GM21737 (cell line): ENCODE results near the gene RTP3.
"Not testable (repeated sequence)": the region's sequence is repeated elsewhere in the genome, so short reads cannot be mapped to it uniquely, and the experiment has no call there.

Experiments used
- ATAC-seq: cut with Tn5 transposase; IDR thresholded peaks from one replicate; pipeline ENCODE4 v1.9.1; 2021; ENCODE audit warnings: mild to moderate bottlenecking, moderate library complexity; ENCODE audit not compliant: unreplicated experiment

The RTP3 gene

DNA sequence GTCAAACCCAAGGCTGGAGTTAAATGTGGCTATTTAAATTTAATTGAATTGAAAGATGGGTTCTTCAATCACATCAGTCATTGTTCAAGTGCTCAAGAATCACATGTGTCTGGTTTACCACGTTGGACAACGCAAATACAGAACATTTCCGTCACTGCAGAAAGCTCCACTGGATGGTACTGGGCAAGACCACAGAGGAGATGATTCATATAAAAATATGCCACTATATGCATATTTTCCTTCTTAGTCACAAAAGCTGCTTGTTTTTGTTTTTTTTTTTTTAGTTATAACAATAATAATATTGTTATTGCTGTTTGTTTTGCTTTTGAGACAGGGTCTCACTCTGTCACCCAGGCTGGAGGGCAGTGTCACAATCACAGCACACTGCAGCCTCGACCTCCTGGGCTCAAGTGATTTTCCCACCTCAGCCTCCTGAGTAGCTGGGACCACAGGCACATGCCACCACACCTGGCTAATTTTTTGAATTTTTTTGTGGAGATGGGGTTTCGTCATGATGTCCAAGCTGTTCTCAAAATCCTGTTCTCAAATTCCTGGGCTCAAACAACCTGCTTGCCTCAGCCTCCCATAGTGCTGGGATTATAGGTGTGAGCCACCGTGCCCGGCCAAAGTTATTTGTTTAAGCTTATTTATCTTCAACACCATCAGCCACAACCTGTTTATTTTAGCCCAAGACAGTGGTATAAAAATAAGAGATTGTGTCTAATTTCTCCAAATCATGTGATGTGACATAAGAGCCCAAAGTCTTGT lies 19.4 kb downstream of the RTP3 start:
- no peak for ATAC-seq

DNA sequence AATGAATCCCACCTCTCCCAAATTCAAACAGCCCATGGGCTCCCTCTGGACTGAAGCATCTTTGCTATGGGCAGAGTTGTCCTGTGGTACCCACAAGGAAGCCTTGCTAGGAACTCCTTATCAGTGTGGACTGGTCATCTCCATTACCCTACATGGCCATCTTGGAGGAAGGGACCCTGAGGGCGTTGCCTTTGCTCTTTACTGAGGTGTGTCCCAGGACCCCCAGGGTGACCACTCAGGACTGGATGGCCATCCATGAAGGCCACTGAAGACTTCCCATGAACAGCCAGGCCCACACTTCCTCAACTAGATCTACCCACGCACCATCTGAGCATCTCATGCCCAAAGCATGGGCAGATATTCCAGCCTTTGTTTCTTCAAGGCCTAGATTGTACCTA lies 20.0 kb downstream of the RTP3 start:
- no peak for ATAC-seq

DNA sequence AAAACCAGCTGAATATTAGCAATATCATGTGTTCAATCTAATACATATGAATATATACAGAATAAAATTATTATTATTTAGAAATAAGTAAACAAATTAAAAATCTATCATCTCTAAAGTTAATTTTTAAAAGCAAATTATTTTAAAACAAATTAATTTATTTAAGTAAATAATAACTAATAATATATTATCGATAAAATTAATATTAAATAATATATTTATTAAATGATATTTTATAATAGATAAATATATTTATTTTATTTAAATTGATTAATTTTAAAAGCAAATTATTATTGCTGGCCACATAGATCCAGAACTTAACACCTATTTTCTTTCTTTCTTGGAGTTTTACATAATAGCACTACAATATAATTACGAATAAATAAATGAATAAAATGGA lies 22.2 kb downstream of the RTP3 start:
- no peak for ATAC-seq

GRCh38 chr3:46520531-46520930 lies 22.8 kb downstream of the RTP3 start:
- ATAC-seq: no peak

DNA sequence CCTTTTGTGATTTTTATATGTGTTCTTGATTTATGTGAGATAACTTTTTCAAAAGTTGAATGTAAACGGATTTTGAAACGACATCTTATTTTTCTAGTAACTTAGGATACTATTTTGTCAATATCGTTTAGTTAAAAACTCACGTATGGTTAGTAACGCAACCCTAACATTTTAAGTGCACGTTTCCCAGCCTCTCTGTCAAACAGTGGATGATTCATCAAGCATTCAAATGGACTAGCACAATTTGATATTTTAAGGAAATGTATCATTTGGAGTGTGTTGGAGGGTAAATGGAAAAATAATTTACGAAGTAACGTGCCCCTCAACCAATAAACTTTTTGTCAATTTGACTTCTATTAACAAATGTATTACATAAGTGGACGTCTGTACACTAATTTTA lies 23.3 kb downstream of the RTP3 start:
- no peak for ATAC-seq

DNA sequence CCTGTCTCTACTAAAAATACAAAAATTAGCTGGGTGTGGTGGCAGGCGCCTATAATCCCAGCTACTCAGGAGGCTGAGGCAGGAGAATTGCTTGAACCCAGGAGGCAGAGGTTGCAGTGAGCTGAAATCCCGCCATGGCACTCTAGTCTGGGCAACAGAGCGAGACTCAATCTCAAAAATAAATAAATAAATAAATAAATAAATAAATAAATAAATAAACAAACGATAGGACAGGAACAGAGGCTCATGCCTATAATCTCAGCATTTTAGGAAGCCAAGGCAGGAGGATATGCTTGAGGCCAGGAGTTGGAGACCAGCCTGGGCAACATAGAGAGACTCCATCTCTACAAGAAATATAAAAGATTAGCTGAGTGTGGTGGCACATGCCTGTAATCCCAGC lies 24.4 kb downstream of the RTP3 start:
- not testable (repeated sequence) for ATAC-seq

DNA sequence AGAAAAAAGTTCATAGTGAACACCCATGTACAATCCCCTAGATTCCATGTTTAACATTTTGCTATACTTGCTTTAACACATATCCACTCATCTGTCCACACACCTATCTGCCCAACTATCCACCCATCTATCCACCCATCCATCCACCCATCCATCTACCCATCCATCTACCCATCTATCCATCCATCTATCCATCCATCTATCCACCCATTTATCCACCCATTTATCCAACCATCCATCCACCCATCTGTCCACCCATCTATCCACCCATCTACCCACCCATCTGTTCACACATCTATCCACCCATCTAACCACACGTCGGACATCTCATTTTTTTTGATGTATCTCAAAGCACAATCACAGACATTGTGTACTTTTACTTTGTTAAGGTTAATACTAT lies 25.8 kb downstream of the RTP3 start:
- ATAC-seq: no peak

- no peak for ATAC-seq
These were observed 26.2 kb downstream of the RTP3 start for GRCh38 chr3:46524008-46524407.

DNA sequence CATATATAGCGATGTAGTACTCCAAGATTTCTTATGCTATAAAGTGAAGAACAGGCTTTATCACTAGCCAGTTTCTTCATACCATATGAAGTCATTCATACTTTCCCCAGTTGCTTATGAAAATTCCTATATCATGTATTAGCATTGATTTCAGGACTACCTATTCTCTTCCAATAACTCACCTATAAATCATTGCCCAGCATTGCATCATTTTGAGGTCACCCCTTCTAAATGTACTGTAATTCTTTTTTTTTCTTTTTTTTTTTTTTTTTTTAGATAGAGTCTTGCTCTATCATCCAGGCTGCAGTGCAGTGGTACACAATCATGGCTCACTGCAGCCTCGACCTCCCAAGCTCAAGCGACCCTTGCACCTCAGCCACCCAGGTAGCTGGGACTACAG lies 27.1 kb downstream of the RTP3 start:
- ATAC-seq: no peak

DNA sequence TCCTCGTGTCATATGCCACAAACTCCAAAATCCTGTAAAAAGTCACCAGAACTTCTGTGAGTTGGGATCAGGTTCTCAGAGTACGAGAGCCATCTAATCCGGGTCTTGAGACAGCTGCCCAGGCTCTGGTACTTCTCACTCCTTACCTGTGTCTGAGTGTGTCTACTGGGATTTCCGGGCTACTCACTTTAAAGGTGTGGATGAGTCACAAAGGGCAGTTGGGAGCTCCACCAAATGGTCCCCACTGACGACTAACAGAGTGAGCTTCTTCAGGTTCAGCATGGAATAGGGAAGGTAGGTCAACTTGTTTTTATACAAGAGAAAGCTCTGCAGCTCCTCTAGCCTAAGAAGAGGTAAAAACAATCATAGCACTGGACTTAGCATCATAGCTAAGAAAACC lies 29.5 kb downstream of the RTP3 start:
- no peak for ATAC-seq

DNA sequence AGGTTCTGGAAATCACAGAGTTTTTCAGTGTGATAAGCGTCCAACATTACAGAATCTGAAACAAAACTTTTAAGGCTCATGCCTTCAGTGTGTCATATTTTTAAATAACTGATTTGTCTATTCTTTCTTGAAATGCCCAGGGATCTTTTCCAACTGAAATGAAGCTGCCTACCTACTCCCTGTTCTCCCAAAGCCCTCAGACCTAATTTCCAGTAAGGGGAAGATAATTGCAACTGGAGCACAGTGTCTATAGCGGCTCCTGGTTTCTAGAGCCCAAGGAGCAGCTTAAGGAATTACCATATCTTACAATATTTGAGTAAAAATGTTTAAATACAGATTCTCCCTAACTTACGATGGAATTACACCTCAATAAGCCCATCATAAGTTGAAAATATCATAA lies 35.3 kb downstream of the RTP3 start:
- no peak for ATAC-seq

DNA sequence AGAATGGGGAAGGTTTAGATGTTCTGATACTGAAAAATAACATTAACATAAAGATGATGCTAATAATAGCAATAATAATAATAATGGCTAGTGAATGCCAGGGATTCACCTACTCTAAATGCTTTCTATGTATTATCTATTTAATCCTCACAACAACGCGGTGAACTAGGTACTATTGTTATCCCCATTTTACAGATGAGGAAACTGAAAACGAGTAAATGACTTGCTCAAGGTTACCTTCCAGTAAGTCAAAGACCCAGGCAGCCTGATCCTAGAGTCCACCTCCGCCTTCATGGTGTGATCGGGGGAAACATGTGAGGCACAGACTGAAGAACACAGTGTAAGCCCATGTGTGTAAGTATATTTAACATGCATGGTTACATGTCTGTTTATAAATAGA lies 38.0 kb downstream of the RTP3 start:
- no peak for ATAC-seq

DNA sequence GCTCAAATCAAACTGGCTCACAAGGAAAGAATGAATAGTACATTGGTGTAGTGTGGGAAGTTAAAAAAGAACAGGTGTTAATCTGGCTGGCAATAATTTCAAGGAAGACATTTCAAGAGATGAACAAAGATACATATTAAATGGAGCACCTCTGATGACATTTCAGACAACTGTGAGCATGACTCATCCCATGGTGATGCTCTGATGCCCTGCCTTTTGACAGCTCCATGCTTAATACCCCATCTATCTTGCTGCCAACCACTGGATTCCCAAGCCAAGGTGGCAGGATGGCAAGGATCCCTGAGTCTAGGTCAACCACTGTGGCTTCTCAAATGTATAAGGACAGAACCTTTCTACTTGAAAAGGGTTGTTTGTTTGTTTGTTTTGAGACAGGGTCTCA lies 39.0 kb downstream of the RTP3 start:
- no peak for ATAC-seq

DNA sequence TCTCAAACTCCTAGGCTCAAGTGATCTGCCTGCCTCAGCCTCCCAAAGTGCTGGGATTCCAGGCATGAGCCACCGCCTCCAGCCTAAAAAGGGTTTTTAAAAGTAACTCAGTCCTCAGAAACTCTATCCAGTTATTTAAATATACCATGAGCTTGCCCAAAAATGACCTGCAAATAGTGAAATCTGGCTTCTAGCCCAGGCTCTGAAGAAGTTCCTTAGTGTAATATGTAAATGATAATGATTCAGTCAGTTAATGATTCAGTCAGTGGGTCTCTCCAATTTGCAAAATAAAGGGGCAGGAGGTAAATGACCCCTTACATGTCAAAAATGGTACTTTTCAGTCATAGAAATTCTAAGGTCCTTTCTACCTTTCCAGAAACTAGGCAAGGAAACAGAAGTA lies 39.5 kb downstream of the RTP3 start:
- ATAC-seq: no peak

DNA sequence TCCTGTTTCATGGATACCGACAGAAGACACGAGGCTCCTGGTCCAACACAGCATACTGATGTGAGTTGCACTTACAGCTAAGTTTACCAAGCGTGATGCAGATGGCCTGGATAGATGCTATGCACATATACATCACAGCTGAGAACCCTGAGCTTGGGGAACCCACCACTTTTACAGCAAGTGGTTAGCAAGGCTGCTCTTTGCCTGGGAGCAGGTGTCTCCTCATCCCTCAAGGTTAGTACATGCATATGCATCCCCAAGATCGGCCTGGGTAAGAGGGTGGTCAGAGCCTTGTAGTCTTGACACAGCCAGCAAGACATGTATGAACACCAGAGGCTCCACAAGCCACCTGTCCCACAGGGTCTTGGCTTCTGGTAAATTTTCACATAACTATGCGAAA lies 40.0 kb downstream of the RTP3 start:
- no peak for ATAC-seq

GRCh38 chr3:46538425-46538802 lies 40.6 kb downstream of the RTP3 start:
- ATAC-seq: not testable (repeated sequence)

- peak; percentile 76 for ATAC-seq
These were observed 41.1 kb downstream of the RTP3 start for GRCh38 chr3:46538803-46539442.

- no peak for ATAC-seq
These were observed 41.7 kb downstream of the RTP3 start for GRCh38 chr3:46539443-46540005.

DNA sequence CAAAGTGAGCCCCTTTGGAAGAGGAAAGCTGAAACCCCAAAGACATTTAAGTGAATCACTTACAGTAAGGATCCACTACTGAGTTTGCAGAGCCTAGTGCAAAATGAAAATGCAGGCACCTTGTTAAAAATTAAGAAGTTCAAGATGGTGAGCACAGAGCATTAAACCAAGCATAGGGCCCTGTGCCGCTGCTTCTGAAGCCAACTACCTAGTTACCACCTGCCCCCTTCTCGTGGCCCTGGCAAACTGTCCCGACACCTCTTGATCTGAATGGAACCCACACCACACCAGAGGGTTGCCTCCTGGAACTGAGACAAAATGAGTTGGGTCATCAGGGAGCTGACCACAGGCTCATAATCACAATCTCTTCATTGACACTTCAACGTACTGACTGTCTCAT lies 42.8 kb downstream of the RTP3 start:
- no peak for ATAC-seq

DNA sequence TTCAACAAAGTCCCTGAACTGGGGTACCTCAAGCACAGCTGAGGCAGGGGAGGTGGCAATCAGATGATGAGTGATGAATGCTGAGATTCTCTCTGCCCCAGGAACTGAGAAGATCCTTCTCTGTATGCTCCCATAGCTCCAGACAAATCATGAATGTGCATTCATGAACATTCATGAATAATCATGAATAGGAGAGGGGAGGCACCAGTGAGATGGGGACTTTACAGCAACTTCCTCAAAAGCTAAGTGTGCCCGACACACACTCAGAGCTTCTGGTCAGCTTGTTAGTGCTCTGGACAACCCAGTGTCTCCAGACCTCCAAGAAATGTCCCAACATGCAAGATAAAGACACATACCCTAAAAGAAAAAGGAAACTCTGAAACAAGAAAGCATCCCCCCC lies 44.1 kb downstream of the RTP3 start:
- ATAC-seq: no peak

DNA sequence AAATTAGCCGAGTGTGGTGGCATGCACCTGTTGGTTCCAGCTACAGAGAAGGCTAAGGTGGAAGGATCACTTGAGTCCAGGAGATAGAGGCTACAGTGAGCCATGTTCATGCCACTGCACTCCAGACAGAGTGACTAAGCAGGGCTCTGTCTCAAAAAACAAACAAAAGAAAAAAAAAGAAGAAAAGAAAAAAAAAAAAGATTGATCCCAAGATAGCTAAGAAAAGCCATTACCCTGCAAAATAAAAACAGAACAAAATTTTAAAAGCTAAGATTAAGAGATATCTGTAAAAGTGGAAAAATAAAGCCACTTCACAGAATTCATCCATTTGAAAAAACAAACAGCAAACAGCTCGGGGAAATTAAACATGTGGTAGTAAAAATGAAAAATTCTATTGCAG lies 44.6 kb downstream of the RTP3 start:
- ATAC-seq: no peak

- no peak for ATAC-seq
These were observed 45.0 kb downstream of the RTP3 start for GRCh38 chr3:46542801-46543201.
